Vagina (tissue), 2 donors: ENCODE measurements around the gene LMOD2. TPM values are rescaled to one million over a fixed set of nuclear protein-coding genes. Genes with fewer than 3 reads are reported as not detected.

Experiments used
- DNase-seq, 2 donors: peaks; one replicate each; pipeline ENCODE4 v3.0.0-alpha.2; 2017; ENCODE audit errors: extremely low spot score in 2 of 2
- H3K27ac ChIP-seq: fragments of 200-600 bp; sonication (generic); one replicate; pipeline ENCODE4 v1.5.1; 2019
- H3K27me3 ChIP-seq: fragments of 200-600 bp; sonication (generic); one replicate; pipeline ENCODE4 v1.5.1; 2019
- H3K36me3 ChIP-seq, 2 donors: fragments of 200-600 bp; sonication (generic); one replicate each; pipeline ENCODE4 v1.5.1; 2017 to 2019
- H3K4me1 ChIP-seq: fragments of 200-600 bp; sonication (generic); one replicate; pipeline ENCODE4 v1.5.1; 2019
- H3K4me3 ChIP-seq, 2 donors: fragments of 200-600 bp; sonication (generic); 1 replicate in 1 of 2; 2 replicates in 1 of 2; pipeline ENCODE4 v1.5.1; 2016 to 2019
- H3K9me3 ChIP-seq: fragments of 200-600 bp; sonication (generic); one replicate; pipeline ENCODE4 v1.5.1; 2019
- POLR2A ChIP-seq, 2 donors: fragments of 450-650 bp; IDR thresholded peaks; one replicate each; pipeline ENCODE4 v1.6.1; 2017; ENCODE audit warnings: antibody characterized with exemption in 2 of 2, mild to moderate bottlenecking in 2 of 2, moderate library complexity in 2 of 2
- POLR2AphosphoS5 ChIP-seq, 2 donors: sonication (generic); formaldehyde crosslinking; IDR thresholded peaks; one replicate each; pipeline ENCODE4 v1.9.0; 2017; ENCODE audit warnings: antibody characterized with exemption in 2 of 2, mild to moderate bottlenecking in 2 of 2, low read depth in 1 of 2; ENCODE audit not compliant: insufficient read depth in 1 of 2
- intact Hi-C: fragments of 100-400 bp; cut with DNase I; formaldehyde crosslinking; loops from one replicate; pipeline ENCODE4 v1.15.1; 2023
- total RNA-seq: library from RNA; depleted of rRNA; stranded (reverse); fragments of >200 nt; gene quantifications from one replicate; pipeline ENCODE4 v1.2.3, GENCODE V29; 2016
- TF ChIP-seq, protein P1 (sequence below), 3 experiments: fragments of 450-650 bp in 2 of 3; fragments of 200-600 bp in 1 of 3; sonication (generic) in 1 of 3; IDR thresholded peaks; one replicate each; pipeline ENCODE4 v1.5.1; 2017 to 2019; ENCODE audit warnings: antibody characterized with exemption in 3 of 3, mild to moderate bottlenecking in 2 of 3, moderate library complexity in 2 of 3

LMOD2 gene
- total RNA-seq, 1 donor from 2014 or later: not detected

DNA sequence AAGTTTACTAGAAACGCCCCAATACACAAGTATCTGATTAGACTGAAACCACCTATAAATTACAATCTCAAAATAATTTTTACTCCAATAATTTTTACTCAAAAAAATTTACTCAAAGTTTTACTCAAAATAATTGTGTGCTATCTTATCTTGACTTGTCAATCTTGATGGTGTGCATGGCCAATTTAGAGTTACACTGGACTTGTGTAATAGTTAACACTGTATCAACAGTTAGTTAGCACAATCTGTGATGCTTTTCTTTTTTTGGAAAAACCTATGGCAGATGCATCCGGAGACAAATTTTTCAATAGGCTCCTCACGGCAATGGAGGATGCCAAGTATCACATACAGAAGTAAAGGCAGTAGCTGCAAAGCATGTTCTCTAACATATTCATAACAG is 24.9 kb downstream of the LMOD2 start:
- H3K36me3 ChIP-seq: peaks cover 0 to 13% of the 10 kb centered on the region in 2 donors
- no peak overlapping the region for H3K27ac ChIP-seq
- DNase-seq: no peak
- intact Hi-C loops: no loop called here
- H3K4me3 ChIP-seq: no peak overlapping the region
- no peaks in the 10 kb centered on the region for H3K9me3 ChIP-seq
- TF ChIP-seq POLR2A (IDR thresholded peaks at IDR 0.05) (no peak), POLR2AphosphoS5 (IDR thresholded peaks at IDR 0.05; ENCODE audit: insufficient read depth in 1 of 2, low read depth in 1 of 2) (no peak)
- TF ChIP-seq, protein P1, sequence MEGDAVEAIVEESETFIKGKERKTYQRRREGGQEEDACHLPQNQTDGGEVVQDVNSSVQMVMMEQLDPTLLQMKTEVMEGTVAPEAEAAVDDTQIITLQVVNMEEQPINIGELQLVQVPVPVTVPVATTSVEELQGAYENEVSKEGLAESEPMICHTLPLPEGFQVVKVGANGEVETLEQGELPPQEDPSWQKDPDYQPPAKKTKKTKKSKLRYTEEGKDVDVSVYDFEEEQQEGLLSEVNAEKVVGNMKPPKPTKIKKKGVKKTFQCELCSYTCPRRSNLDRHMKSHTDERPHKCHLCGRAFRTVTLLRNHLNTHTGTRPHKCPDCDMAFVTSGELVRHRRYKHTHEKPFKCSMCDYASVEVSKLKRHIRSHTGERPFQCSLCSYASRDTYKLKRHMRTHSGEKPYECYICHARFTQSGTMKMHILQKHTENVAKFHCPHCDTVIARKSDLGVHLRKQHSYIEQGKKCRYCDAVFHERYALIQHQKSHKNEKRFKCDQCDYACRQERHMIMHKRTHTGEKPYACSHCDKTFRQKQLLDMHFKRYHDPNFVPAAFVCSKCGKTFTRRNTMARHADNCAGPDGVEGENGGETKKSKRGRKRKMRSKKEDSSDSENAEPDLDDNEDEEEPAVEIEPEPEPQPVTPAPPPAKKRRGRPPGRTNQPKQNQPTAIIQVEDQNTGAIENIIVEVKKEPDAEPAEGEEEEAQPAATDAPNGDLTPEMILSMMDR (IDR thresholded peaks at IDR 0.05): no peak
- H3K4me1 ChIP-seq: no peaks in the 10 kb centered on the region
- no peaks in the 10 kb centered on the region for H3K27me3 ChIP-seq

DNA sequence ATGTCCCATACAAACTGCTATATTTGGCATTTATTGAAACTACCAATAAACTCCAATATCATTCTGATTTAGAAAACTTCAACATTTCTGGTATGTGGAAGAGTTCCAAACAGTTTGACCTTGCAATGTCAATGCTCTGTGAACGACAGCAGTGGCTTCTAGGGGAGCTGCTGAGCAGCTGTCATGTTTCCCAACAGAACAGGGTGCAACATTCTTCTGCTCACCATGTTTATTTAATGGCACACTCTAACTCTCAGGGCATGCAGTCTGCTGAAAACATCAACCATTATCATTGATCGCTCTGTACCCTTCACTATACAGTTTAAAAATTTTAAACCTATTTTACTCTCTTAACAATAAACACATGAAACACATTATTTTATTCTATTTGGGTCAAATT is 25.9 kb downstream of the LMOD2 start:
- no peaks in the 10 kb centered on the region for H3K27me3 ChIP-seq
- intact Hi-C loops: no loop called here
- H3K27ac ChIP-seq: no peak overlapping the region
- H3K4me1 ChIP-seq: no peaks in the 10 kb centered on the region
- H3K9me3 ChIP-seq: no peaks in the 10 kb centered on the region
- no peak for DNase-seq
- peaks cover 0 to 13% of the 10 kb centered on the region in 2 donors for H3K36me3 ChIP-seq
- H3K4me3 ChIP-seq: no peak overlapping the region
- TF ChIP-seq, protein P1 (IDR thresholded peaks at IDR 0.05): no peak
- no peak for TF ChIP-seq POLR2AphosphoS5 (IDR thresholded peaks at IDR 0.05; ENCODE audit: insufficient read depth in 1 of 2, low read depth in 1 of 2)
- no peak for TF ChIP-seq POLR2A (IDR thresholded peaks at IDR 0.05)

DNA sequence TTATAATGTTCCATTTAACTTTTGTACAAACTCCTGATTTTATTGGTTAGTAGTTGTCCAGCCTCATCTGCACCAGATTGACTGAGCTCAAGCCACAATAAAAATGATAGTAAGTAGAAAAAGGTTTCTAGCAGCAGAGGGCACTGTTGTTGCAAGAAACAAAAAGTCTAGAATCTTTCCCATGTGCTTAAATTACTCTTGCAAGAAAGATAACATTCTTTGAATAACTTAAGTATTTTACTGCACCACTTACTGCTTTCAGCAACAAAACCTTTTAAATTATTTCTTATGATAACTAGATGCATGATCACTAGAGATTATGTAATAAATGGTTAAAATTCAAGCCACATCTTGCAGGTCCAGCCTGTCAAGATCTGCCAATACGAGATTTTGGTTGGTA is 27.0 kb downstream of the LMOD2 start:
- Histone ChIP-seq H3K27me3 (no peaks in the 10 kb centered on the region), H3K4me1 (no peaks in the 10 kb centered on the region), H3K9me3 (no peaks in the 10 kb centered on the region), H3K4me3 (no peak overlapping the region), H3K27ac (no peak overlapping the region), H3K36me3 (peaks cover 0 to 14% of the 10 kb centered on the region in 2 donors)
- TF ChIP-seq, protein P1 (IDR thresholded peaks at IDR 0.05): peak in 2 of 3 experiments; percentile 37 to 39
- no peak for TF ChIP-seq POLR2A (IDR thresholded peaks at IDR 0.05)
- DNase-seq: no peak
- intact Hi-C loops: no loop called here

DNA sequence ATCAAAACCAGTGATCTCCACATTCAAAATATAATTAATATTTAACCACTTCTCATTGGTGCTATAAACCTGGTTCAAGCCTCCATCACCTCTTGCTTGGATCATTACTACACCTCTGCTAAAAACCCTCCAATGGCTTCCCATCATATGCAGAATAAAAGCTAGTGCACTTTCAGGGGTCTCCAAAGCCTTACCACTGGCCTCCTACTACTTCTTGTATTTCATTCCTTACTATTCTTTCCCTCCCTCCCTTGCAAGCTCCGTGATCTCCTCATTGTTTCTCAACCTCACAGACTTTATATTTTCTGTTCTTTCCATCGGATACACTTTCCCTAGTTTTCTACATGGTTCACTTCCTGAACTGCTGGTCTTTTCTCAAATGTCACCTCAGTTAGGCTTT is 31.5 kb downstream of the LMOD2 start:
- Histone ChIP-seq H3K27me3 (no peaks in the 10 kb centered on the region), H3K27ac (no peak overlapping the region), H3K4me1 (no peaks in the 10 kb centered on the region), H3K4me3 (no peak overlapping the region), H3K36me3 (peaks cover 0 to 22% of the 10 kb centered on the region in 2 donors), H3K9me3 (no peaks in the 10 kb centered on the region)
- intact Hi-C loops: no loop called here
- DNase-seq: no peak
- no peak for TF ChIP-seq POLR2AphosphoS5 (IDR thresholded peaks at IDR 0.05; ENCODE audit: insufficient read depth in 1 of 2, low read depth in 1 of 2)
- TF ChIP-seq, protein P1 (IDR thresholded peaks at IDR 0.05): no peak
- TF ChIP-seq POLR2A (IDR thresholded peaks at IDR 0.05): no peak

DNA sequence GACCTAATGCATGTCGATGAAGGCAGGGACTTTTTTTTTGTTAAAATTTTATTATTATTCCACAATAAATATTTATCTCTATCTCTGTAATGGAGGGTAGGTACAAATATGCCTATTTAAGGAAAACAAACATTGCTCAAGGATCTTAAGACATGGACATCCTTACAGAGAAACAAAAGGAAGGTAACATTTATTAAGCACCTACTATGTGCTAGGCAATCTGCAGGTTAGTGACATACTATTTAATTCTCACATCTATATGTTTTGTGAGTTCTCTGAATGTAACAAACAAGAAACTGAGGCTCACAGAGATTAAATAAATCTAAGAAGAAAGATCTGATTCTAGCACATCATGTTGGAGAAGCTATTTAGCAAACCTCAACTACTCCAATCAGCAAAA is 32.1 kb downstream of the LMOD2 start:
- Histone ChIP-seq H3K4me1 (no peaks in the 10 kb centered on the region), H3K4me3 (no peak overlapping the region), H3K27me3 (no peaks in the 10 kb centered on the region), H3K27ac (no peak overlapping the region), H3K36me3 (peaks cover 0 to 27% of the 10 kb centered on the region in 2 donors), H3K9me3 (no peaks in the 10 kb centered on the region)
- intact Hi-C loops: no loop called here
- DNase-seq: no peak
- TF ChIP-seq, protein P1 (IDR thresholded peaks at IDR 0.05): no peak
- TF ChIP-seq POLR2A (IDR thresholded peaks at IDR 0.05): no peak
- no peak for TF ChIP-seq POLR2AphosphoS5 (IDR thresholded peaks at IDR 0.05; ENCODE audit: insufficient read depth in 1 of 2, low read depth in 1 of 2)
